ENCODE data around the gene NRG3.

The NRG3 gene

GRCh38 chr10:82506680-82507376, 631.8 kb downstream of the NRG3 start:
- no peak for DNase-seq

DNA sequence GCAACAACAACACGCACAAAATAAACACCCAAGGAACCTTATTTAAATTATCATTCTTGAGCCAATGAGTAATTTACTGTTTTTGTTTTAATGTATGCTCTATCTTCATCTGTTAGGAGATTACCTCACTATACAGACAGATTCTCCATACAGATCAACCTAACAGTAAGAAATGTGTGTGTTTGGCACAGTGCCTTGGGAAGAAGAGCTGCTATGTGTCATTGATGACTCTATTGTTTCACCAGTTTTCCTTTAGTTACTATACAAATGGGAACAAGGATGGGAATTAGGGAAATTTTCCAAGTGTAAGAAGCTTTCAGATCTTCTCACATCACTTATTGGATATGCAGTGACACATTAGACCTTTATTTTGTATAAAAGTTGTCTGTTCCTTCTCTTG, 640.3 kb downstream of the NRG3 start:
- no peak for DNase-seq

GRCh38 chr10:82529062-82529461, 654.1 kb downstream of the NRG3 start:
- DNase-seq, result no peak

DNA sequence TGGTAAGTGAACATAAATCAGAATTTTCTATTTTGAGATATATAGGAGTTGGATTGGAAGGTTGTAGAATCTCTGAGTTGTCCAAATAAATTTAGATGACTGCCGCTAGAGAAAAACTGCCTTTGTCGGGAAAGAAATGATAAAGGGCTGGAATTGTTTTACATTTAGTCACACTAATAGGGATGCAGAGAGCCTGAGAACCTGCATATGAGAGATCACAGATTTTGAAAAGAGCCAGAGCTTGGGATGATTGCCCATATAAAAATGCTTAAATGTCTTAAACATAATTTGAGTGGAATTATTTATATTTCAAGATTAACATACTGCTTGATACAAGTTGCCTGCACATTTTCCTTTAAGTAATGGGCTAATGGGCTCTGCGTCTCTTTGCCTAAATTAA, 660.5 kb downstream of the NRG3 start:
- no peak for DNase-seq

- no peak for DNase-seq
These were observed 661.7 kb downstream of the NRG3 start for GRCh38 chr10:82536668-82537067.

DNA sequence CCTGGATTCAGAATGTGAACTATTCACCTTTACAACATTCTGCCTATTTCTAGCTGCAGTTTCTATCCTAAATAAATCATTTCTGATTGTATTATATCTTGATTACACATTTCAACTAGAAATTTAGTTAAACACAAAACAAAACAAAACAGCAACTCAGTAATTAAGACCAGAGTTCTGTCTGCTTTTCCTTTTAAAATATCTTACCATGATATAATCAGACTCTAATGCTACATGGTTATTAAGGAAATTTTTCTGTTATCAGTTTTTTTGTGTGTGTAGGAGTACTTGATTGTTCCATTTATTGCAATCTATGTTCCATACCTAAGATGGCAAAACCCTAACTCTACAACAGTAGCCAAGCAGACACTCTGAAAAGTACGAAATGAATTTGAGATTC, 663.3 kb downstream of the NRG3 start:
- DNase-seq, result no peak

DNA sequence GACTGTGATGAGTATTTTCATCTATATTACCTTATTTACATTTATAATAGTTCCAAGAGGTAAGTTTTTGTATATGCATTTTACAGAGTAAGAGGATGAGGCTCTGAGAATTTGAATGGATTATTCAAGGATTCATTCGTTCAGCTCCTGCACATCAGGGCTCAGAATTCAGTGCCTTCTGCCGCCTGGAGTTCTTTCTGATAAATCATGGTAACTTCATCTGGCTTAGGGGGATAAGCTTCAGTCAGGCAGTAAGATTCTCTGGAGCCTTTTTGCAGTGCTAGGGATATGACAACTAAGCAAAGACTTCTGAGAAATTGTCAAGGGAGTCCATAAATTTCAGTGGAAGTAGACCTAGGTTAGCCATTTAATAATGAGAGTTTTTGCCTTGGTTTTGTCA, 668.6 kb downstream of the NRG3 start:
- DNase-seq, result no peak

GRCh38 chr10:82544377-82544776, 669.4 kb downstream of the NRG3 start:
- DNase-seq, result no peak

GRCh38 chr10:82551506-82551905, 676.5 kb downstream of the NRG3 start:
- no peak for DNase-seq

DNA sequence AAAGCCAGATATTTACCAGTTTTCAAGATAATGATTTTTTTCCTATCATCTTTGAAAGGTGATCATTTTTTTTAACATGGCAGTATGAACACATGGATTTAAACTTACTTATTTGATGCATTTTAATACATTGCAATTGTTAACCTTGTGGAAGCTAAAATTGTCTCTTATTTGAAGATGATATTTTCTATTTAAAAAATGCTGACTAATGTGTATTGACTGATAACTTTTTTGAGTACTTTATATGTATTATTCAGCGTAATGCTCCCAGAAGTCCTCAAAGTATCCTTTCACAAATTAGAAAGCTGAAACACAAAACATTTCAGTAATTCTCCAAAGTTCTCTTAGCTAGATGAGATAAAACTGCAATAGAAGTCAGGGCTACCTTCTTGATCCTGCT, 677.3 kb downstream of the NRG3 start:
- DNase-seq, result no peak

- no peak for DNase-seq
These were observed 679.4 kb downstream of the NRG3 start for GRCh38 chr10:82554381-82554780.

DNA sequence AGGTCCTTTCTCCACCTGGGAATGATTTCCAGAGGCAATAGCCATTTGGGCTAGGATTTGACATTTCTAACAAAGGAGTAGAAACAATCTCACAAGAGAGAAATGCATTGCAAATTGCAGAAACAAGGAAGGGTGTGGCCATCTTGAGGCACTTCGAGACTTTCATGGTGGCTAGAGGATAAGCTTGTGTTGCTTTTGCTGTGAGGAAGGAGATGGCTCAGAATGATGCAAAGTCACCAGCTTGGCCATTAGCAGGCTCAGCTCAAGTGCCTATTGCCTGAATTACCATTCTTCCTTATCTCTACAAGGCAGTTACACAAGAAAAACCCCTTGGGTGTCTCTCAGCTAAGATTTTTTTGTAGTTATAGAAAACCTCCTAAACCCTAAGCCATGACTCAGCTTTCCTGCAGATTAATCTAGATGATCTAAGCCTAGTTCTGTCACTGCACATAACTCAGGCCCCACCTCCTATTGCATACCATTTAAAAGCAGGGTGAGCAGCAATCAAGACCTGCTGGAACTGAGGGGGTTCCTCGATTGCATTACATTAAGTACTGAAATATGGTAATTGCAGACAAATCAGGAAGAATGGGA, 683.1 kb downstream of the NRG3 start:
- DNase-seq, result no peak

DNA sequence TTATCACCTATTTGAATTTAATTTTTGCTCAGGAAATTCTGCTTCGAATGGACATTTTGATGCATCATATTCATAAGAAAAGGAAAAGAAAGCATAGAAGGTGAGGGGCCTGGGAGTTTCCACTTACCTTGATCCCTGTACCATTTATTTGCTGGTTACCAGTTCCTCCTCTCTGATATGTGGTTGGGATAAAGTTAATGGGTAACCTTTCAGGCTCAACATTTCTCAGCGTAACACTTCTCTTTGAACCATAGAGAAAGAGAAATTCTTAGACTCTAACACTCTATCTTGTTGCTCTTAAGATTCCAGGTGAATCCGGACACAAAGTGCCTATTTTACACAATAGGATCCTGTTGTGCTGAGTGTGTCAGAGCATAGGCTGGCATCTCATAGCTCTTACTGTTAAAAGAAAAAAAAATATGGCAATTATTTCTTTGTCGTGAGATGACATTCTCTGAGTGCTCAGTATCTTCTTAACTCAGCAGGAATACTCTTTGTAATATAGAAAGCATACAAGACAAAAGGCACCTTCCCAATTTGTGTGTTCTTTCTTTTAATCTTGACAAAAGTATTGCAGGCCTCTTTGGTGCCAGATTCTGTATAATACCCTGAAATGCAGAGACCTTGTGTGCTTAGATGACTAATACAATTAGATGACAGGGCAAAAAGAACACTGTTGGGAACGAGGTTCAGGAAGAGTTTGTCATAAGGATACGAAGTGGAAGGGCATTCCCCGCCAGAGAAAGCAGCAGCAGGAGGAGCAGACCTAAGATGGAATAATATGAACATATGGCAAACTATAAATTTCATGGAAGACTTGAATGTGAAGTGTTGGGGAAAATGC, 689.6 kb downstream of the NRG3 start:
- DNase-seq, result no peak

DNA sequence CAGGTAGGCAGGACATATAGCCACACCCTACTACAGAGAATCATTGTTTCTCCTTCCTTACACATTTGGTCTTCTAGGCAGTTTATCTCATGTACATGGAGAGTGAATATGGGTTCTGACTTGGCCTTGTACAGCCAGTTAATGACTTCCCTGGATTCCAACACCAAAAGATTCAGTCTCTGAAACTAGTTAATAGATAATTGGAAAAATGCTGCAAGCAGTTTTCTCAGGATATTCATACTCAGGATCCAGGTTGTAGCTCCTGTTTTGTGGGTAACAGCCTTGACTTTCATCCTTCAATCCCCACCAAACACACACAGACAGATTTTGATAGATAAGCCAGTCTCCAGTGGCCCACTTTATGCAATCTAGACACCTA, 690.2 kb downstream of the NRG3 start:
- DNase-seq, result no peak

DNA sequence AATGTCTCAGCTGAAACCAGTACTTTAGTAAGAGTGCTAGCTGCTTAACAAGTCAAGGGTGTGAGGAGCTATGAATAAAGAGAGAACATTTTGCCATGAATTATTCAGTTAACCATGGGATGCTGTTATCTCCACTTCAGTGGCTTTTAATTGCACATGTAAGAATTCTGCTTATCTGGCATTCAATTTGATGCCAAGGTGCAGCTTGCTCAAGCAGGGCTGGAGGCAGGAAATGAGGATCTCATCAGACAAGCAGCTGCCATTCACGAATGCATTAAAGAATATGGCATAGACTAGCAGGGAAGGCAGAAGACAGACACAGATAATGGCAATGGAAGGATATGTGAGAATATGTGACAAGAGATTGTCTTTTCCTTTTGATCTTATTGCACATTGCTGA, 697.8 kb downstream of the NRG3 start:
- no peak for DNase-seq

DNA sequence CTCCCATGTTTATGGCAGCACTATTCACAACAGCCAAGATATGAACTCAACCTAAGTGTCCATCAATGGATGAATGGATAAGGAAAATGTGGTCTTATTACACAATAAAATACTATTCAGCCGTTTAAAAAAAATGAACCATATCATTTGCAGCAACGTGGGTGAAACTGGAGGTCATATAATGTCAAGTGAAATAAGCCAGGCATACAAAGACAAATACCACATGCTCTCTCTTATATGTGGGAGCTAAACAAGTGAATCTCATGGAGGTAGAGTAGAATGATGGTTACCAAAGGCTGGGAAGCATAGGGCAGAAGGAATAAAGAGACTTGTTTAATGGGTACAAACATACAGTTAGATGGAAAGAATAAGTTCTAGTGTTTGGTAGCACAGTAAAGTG, 699.1 kb downstream of the NRG3 start:
- DNase-seq, result no peak

DNA sequence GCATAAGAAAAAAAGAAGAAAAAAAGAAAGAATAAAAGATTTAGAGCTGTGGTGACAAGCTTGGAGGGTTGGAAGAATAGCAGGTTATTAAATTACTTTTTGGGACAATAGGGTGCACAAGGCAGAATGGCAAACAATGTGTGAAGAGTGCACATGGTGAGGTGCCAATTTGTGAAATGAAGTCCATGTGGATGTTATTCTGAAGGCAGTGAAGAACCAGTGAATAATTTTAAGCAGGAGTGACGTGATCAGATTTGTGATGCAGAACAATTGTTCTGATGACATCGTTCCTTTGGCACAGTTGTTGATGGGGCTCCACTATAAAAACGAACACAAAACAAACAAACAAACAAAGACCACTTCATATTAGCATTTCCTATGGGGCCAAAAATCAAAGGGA, 700.3 kb downstream of the NRG3 start:
- DNase-seq, result no peak

GRCh38 chr10:82576093-82576492, 701.1 kb downstream of the NRG3 start:
- no peak for DNase-seq

GRCh38 chr10:82581940-82582339, 706.9 kb downstream of the NRG3 start:
- no peak for DNase-seq

- no peak for DNase-seq
These were observed 716.4 kb downstream of the NRG3 start for GRCh38 chr10:82591421-82591820.

- no peak for DNase-seq
These were observed 722.8 kb downstream of the NRG3 start for GRCh38 chr10:82597840-82598239.

GRCh38 chr10:82609845-82610244, 734.9 kb downstream of the NRG3 start:
- no peak for DNase-seq

DNA sequence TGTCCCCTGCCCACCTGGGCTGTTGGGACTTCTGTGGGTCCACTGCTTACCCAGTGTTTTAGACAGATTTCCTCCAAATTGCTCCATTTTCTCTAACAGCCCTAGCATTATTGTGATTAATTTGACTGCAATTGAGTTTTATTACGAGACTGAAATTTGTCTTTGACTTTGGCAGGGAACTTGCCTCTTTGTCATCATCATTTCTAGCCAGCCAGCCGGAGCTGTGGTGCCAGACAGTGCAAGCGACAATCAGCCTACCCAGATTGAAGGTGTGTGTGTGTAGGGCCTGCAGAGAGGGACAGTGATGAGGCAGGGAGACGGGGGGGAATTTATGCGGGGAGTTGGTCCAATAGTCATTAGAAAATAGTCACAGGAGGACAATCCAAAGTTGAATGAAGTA, 743.0 kb downstream of the NRG3 start:
- no peak for DNase-seq

DNA sequence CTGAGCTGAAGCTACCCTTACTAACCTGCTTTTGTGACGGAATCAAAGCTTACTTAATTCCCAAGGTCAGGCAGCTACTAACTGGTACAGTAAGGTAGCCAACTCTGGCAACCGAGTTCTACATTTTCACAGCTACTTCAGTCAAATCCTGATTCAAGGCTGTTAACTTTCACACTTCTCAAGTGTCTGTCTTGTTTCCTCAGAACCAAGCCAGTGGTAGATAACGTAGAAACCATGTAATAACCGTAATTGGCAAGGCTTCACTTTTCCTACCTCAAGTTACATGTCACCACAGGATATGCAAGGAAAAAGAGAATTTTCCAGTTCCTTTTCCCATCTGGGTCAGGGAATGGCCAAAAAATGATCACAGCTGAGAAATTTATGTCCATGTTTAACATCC, 746.7 kb downstream of the NRG3 start:
- no peak for DNase-seq
